GM21381 (cell line): ENCODE measurements around the gene SNX17.
A peak's percentile ranks its signal among the peaks of the same experiment; 100 is the strongest.

ENCODE experiments used
- ATAC-seq: cut with Tn5 transposase; IDR thresholded peaks from one replicate; pipeline ENCODE4 v1.9.1; 2021; ENCODE audit warnings: mild to moderate bottlenecking, moderate library complexity; ENCODE audit not compliant: unreplicated experiment

Gene SNX17

DNA sequence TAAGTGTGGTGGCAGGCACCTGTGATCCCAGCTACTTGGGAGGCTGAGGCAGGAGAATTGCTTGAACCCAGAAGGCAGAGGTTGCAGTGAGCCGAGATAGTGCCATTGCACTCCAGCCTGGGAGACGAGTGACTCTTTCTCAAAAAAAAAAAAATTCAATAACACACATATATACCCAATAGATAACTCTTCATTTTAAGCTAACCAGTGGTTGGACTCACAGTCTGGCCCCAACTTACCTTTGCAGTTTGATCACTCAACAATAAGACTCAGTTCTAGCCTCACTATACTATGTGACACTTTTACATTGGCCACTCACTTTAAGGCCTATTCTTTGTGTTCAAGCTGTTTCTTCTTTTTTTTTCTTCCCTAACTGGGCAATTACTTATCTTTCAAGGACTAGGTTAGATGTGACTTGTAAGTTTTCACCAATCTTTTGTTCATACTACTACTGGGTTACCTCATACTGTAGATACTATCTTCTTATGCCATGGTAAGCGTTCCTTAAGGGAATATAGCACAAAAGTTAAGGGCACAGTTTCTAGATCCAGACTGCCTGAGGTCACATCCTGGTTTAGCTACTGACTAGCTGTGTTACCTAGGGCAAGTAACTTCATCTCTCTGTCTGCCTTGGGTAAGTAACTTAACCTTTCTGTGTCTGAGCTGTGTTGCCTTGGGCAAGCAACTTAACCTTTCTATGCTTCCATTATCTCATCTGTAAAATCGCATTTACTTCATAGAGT lies 7.6 kb upstream of the SNX17 start:
- ATAC-seq: no peak

GRCh38 chr2:27363933-27364332 lies 6.5 kb upstream of the SNX17 start:
- ATAC-seq: no peak

GRCh38 chr2:27369471-27370025 lies 868 bp upstream of the SNX17 start:
- peak; percentile 7 for ATAC-seq

DNA sequence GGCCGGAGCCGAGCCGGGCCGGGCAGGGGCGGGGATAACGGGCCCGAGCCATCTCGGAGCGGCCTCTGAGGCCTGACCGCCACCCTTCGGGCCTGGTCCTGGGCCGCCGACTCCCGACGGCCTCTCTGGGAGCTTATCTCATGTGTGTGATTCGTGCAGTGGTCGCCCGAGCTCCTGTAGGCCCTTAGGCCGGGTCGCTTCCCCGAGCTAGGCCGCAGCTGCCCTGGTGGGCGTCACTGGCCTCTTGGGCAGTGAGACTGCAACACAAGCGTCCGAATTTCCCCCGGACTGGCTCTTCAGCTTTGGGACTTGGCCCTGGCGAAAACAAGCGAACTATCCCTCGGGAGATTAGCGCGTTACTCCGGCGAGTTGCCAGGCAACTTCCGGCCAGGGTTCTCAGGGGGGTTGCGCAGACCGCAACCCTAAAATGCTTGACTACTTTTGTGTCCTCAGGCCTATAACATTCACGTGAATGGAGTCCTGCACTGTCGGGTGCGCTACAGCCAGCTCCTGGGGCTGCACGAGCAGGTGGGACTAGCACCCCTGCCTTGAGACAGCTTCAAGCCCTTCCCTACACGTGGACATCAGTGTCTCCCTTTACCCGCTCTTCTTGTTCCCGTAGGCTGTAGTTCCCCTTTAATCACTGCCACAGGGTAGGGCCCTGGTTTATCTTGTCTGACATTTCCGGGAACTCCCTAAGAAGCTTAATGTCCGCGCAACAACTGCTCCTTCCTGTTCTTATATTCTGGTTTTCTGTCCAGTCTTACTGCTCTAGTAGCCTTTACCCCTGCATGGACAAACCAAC lies 602 bp downstream of the SNX17 start:
- peak; percentile 10 for ATAC-seq

GRCh38 chr2:27372937-27373336 lies 2.5 kb downstream of the SNX17 start:
- no peak for ATAC-seq

DNA sequence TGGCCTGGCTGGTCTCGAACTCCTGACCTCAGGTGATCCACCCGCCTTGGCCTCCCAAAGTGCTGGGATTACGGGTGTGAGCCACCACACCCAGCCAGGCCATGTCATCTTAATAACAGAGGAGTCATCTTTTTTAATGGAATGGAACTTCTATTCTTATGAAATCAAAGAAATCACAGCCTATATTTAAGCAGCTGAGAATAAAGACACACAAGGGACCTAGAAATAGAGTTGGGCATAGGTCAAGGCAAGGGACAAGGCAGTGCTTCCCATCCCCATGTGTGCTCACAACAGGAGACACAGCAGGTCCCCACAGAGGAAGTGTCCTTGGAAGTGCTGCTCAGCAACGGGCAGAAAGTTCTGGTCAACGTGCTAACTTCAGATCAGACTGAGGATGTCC lies 3.2 kb downstream of the SNX17 start:
- ATAC-seq: no peak

GRCh38 chr2:27375513-27376099 lies 5.2 kb downstream of the SNX17 start:
- ATAC-seq: no peak

- ATAC-seq: no peak
Measured at GRCh38 chr2:27376151-27376865, 5.9 kb downstream of the SNX17 start.

- ATAC-seq: no peak
Measured at GRCh38 chr2:27376866-27377617, 6.6 kb downstream of the SNX17 start.

GRCh38 chr2:27377618-27378095 lies 7.2 kb downstream of the SNX17 start:
- ATAC-seq: no peak

DNA sequence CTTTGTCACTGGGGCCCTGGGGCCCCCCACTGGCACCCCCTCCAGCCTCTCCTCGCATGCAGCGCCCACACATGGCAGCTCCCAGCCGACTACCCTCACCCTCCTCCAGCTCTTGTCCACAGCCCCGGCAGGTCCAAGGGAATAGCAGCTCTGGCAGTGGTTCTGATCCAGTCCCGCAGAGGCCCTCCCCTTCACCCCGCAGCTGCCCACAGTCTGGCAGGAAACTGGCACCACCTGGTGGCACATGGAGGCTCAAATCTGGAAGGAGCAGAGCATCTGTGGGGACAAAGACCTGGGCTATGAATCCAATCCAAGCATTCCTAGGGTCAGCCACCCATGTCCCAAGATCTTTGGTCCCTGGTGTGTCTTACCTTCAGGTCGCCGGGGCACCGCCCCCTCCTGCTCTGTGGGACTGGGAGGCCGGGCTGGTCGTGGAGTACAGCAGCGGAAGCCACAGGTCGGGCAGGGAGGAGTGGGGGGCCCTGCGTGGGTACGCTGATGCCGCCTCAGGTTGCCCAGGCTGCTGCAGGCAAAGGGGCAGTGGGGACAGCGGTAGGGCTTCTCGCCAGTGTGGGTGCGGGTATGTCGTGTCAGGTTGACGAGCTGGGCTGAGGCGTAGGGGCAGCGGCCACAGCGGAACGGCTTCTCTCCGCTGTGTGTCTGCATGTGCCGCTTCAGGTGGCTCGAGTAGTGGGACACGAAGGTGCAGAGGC lies 7.8 kb downstream of the SNX17 start:
- no peak for ATAC-seq

DNA sequence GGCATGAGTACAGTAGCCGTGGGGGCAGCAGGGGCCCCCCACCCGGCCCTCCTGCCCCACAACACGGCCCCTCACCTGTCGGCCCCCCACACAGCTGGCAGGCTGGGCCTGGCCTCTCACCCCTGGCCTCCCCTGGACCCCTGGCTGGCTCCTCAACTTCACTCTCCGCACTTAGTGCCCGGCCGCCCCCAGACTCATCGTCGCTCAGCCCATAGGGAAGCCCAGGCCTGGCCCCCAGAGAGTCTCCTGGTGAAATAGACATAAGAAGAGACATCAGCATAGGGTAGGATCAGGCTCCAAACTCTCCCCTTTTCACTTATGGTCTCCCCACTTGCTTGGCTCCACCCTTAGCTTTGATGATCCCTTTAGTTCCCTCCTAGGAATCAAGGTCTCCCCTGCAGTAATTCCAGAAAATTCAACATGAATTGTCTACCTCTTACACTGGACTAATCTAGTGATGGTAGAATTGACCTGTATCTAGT lies 8.4 kb downstream of the SNX17 start:
- no peak for ATAC-seq

- no peak for ATAC-seq
Measured at GRCh38 chr2:27379383-27379835, 9.0 kb downstream of the SNX17 start.

DNA sequence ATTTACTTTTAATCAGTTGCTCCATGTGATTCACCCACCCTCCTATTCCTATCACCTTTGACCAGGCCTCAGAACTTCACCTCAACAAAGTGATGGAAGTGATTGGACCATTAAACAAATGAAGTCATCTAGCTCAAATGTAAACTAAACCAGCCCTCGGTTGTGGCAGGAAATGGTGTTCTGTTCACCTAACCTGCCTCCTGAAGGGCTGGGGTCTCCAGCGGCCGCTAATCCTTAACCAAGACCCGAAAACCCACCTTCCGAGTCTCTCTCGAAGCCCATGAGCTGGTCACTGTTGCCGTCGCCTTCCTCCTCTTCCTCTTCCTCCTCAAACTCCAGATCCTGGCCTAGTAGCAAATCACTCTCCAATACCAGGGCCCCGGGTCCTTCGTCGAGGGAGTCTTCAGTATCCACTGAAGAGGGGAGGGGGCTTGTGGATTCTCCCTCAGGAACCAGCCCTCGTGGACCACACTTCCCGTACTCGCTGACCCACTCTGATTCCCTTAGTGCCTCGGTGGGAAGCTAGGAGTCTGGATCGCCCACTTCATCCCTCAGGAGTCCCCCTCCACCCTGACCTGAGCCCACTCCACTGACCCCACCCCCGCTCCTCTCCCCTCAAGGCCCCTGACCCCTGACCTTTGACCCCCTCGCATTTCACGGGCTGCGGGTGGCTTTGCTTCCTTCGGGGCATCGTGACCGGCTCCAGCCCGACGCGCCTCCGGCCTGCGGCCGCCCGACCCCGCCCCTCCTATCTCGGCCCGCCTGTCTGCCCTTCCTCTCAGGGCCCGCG lies 9.6 kb downstream of the SNX17 start:
- no peak for ATAC-seq

DNA sequence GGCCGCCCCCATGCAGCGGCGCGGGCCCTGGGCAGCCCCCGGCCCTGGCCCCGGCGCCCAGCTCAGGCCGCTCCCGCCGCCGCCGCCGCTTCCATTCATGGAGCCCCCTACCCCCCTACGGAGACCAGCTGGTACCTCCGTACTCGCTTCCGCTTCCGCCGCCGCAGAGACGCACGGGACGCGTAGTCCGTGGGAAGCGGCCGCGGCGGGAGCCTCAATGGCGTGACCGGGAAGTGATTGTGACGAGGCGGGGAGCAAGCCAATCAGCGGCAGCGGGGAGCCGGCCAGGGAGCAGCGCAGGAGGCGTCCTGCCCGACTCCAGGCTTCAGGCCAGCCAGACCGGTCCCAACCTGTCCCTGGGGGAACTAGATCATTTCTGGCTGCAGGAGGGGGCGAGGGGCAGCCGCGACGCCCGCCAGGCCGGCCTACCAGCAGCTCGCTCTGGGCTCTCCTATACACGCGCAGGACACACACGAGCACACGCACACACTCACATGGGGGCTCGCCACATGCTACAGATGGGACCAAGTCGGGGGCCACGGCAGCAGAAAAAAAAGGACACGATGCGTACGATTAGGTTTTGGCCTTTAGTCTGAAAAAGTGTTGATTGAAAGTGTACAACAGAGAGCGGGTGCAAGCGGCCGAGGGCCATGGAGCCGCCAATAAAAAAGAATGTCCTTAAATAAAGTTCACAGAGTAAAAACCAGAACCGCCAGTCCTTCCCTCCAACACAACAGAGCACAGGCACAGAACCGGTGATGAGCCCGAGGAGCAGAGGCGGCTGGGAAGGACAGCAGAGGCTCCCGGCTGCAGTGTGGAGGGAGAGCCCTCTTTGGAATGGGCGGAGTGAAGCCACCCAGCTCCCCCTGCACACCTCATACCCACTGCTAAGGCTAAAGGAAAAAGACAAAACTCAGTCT lies 10.5 kb downstream of the SNX17 start, which contains the start of gene ZNF513:
ZNF513 (minus strand) TSS at position 109 of the 920 bp plus-strand sequence. CDS start 208 bp downstream, outside the sequence.
- peak; percentile 79 for ATAC-seq

- no peak for ATAC-seq
Measured at GRCh38 chr2:27381577-27382181, 11.3 kb downstream of the SNX17 start.
